Measurements from ENCODE around the gene TAF1. TPM values are rescaled to one million over a fixed set of nuclear protein-coding genes. Genes with fewer than 3 reads are reported as not detected.

TAF1 gene
- total RNA-seq, 1 experiment from 2014 or later: 38.3 TPM

- DNase-seq (ENCODE audit: low read depth, low spot score) (no peak), ATAC-seq (no peak)
- H3K4me3 ChIP-seq (ENCODE audit: low read depth in 2 of 2, low read length in 2 of 2): no peak overlapping the region
- BruUV-seq (replicated peaks): no TSS peak
- no peaks in the 10 kb centered on the region for H3K9me3 ChIP-seq (ENCODE audit: control insufficient read depth, insufficient read depth, low read depth, low read length)
- POLR2A ChIA-PET: no interaction called here
- H3K27me3 ChIP-seq (ENCODE audit: control insufficient read depth, insufficient read depth, low read length): no peaks in the 10 kb centered on the region
- H3K27ac ChIP-seq (ENCODE audit: low read length): no peak overlapping the region
- H3K4me1 ChIP-seq (ENCODE audit: control insufficient read depth, insufficient read depth, low read length): no peaks in the 10 kb centered on the region
- intact Hi-C loops (cut with micrococcal nuclease; ENCODE audit: unreplicated experiment): no loop called here
- peaks cover 11% of the 10 kb centered on the region for H3K36me3 ChIP-seq (ENCODE audit: control insufficient read depth, insufficient read depth, low read length)
- CTCF ChIA-PET: no interaction called here
- in situ Hi-C loops (cut with HindIII; ENCODE audit: low pct_unique_long_range_greater_than_20kb, low sequenced_read_pairs): no loop called here
- TF ChIP-seq TCF7L2 (IDR thresholded peaks at IDR 0.05; ENCODE audit: low read depth, low read length): no peak
- no peak for TF ChIP-seq POLR2AphosphoS5 (IDR thresholded peaks at IDR 0.05; ENCODE audit: low read depth, low read length)
- no peak for TF ChIP-seq SIN3A (IDR thresholded peaks at IDR 0.05; ENCODE audit: borderline replicate concordance, insufficient read depth, low read depth, low read length)
- TF ChIP-seq CTCF (IDR thresholded peaks at IDR 0.05): no peak
- TF ChIP-seq REST (IDR thresholded peaks at IDR 0.05; ENCODE audit: insufficient read depth in 1 of 2, low read depth in 2 of 2, low read length in 1 of 2): no peak
Observed at GRCh38 chrX:71432733-71433132, 66.6 kb downstream of the TAF1 start.

GRCh38 chrX:71438750-71439149, 72.6 kb downstream of the TAF1 start:
- H3K27ac ChIP-seq (ENCODE audit: low read length): no peak overlapping the region
- no peaks in the 10 kb centered on the region for H3K27me3 ChIP-seq (ENCODE audit: control insufficient read depth, insufficient read depth, low read length)
- peaks cover 13% of the 10 kb centered on the region for H3K36me3 ChIP-seq (ENCODE audit: control insufficient read depth, insufficient read depth, low read length)
- no peaks in the 10 kb centered on the region for H3K9me3 ChIP-seq (ENCODE audit: control insufficient read depth, insufficient read depth, low read depth, low read length)
- in situ Hi-C loops (cut with HindIII; ENCODE audit: low pct_unique_long_range_greater_than_20kb, low sequenced_read_pairs) (no loop called here), intact Hi-C loops (cut with micrococcal nuclease; ENCODE audit: unreplicated experiment) (no loop called here)
- H3K4me1 ChIP-seq (ENCODE audit: control insufficient read depth, insufficient read depth, low read length): no peaks in the 10 kb centered on the region
- BruUV-seq (replicated peaks): no TSS peak
- CTCF ChIA-PET: no interaction called here
- TF ChIP-seq CTCF (IDR thresholded peaks at IDR 0.05): no peak
- no peak for TF ChIP-seq SIN3A (IDR thresholded peaks at IDR 0.05; ENCODE audit: borderline replicate concordance, insufficient read depth, low read depth, low read length)
- TF ChIP-seq TCF7L2 (IDR thresholded peaks at IDR 0.05; ENCODE audit: low read depth, low read length): no peak
- no peak overlapping the region for H3K4me3 ChIP-seq (ENCODE audit: low read depth in 2 of 2, low read length in 2 of 2)
- DNase-seq (ENCODE audit: low read depth, low spot score): no peak
- no peak for ATAC-seq
- POLR2A ChIA-PET: no interaction called here
